CD14-positive monocyte (primary cell): ENCODE results near the gene PRKCA. TPM values are rescaled to one million over a fixed set of nuclear protein-coding genes. Genes with fewer than 3 reads are reported as not detected.

Experiments
- DNase-seq, 3 donors: peaks; one replicate each; pipeline ENCODE4 v3.0.0-alpha.2; 2011 to 2022
- H2AFZ ChIP-seq: 2 replicates; pipeline ENCODE4 v1.6.0; 2012; ENCODE audit warnings: mild to moderate bottlenecking, low read depth, low read length, inconsistent platforms; ENCODE audit not compliant: insufficient read depth, poor library complexity, severe bottlenecking
- H3K27ac ChIP-seq, 2 donors: 1 replicate in 1 of 2; 2 replicates in 1 of 2; pipeline ENCODE4 v1.5.1; 2012 to 2013; ENCODE audit warnings: low read length in 2 of 2, control low read depth in 1 of 2, inconsistent platforms in 1 of 2, low read depth in 1 of 2, mild to moderate bottlenecking in 1 of 2
- H3K27me3 ChIP-seq, 2 donors: one replicate each; pipeline versions ENCODE4 v1.6.0 to v1.6.1; 2011 to 2013; ENCODE audit warnings: low read length in 2 of 2; ENCODE audit not compliant: control insufficient read depth in 2 of 2, insufficient read depth in 2 of 2
- H3K36me3 ChIP-seq, 2 donors: replicated peaks in 1 of 2; 1 replicate in 1 of 2; 2 replicates in 1 of 2; pipeline versions ENCODE4 v1.5.1 to v1.6.1; 2012 to 2013; ENCODE audit warnings: low read length in 2 of 2, control low read depth in 1 of 2, inconsistent platforms in 1 of 2, mild to moderate bottlenecking in 1 of 2; ENCODE audit not compliant: insufficient read depth in 2 of 2, control insufficient read depth in 1 of 2
- H3K4me1 ChIP-seq, 2 donors: 1 replicate in 1 of 2; 2 replicates in 1 of 2; pipeline versions ENCODE4 v1.5.1 to v1.6.1; 2012 to 2013; ENCODE audit warnings: low read length in 2 of 2, control low read depth in 1 of 2, inconsistent platforms in 1 of 2, mild to moderate bottlenecking in 1 of 2, moderate library complexity in 1 of 2; ENCODE audit not compliant: insufficient read depth in 2 of 2, control insufficient read depth in 1 of 2
- H3K4me2 ChIP-seq: replicated peaks from 2 replicates; pipeline ENCODE3; 2012; ENCODE audit warnings: low read length, moderate library complexity, mild to moderate bottlenecking; ENCODE audit not compliant: poor library complexity, severe bottlenecking; ENCODE audit errors: extremely low read depth
- H3K4me3 ChIP-seq, 3 experiments: fragments of 200-600 bp in 1 of 3; sonication (generic) in 1 of 3; replicated peaks in 1 of 3; 1 replicate in 2 of 3; 2 replicates in 1 of 3; pipeline ENCODE4 v1.5.1; 2011 to 2013; ENCODE audit warnings: low read length in 3 of 3, mild to moderate bottlenecking in 3 of 3, control low read depth in 2 of 3, low read depth in 2 of 3, inconsistent platforms in 1 of 3, moderate library complexity in 1 of 3
- H3K79me2 ChIP-seq: 2 replicates; pipeline ENCODE4 v1.6.0; 2012; ENCODE audit warnings: mild to moderate bottlenecking, control low read depth, inconsistent platforms, low read length, moderate library complexity; ENCODE audit not compliant: insufficient read depth
- H3K9ac ChIP-seq: 2 replicates; pipeline ENCODE4 v1.6.0; 2017; ENCODE audit warnings: low read length, mild to moderate bottlenecking; ENCODE audit not compliant: insufficient read depth, poor library complexity, severe bottlenecking
- H3K9me3 ChIP-seq, 2 donors: replicated peaks in 1 of 2; 1 replicate in 1 of 2; 2 replicates in 1 of 2; pipeline versions ENCODE4 v1.5.1 to v1.6.1; 2012 to 2013; ENCODE audit warnings: low read length in 2 of 2, control low read depth in 1 of 2; ENCODE audit not compliant: control insufficient read depth in 1 of 2, insufficient read depth in 1 of 2
- H4K20me1 ChIP-seq: 2 replicates; pipeline ENCODE4 v1.6.0; 2012; ENCODE audit warnings: mild to moderate bottlenecking, low read length, control low read depth, moderate library complexity; ENCODE audit not compliant: insufficient read depth
- H3K27ac Mint-ChIP-seq, 7 donors: one replicate each; pipeline ENCODE4 v1.8.0; 2020; ENCODE audit warnings: mild to moderate bottlenecking in 7 of 7, mixed read lengths in 7 of 7, moderate library complexity in 6 of 7, inconsistent platforms in 2 of 7
- H3K27me3 Mint-ChIP-seq, 3 donors: one replicate each; pipeline ENCODE4 v1.8.0; 2021 to 2022; ENCODE audit warnings: low read depth in 3 of 3, mild to moderate bottlenecking in 3 of 3, mixed read lengths in 3 of 3, moderate library complexity in 3 of 3, inconsistent platforms in 1 of 3
- H3K36me3 Mint-ChIP-seq, 2 donors: one replicate each; pipeline ENCODE4 v1.8.0; 2020; ENCODE audit warnings: mixed read lengths in 2 of 2, inconsistent platforms in 1 of 2, mild to moderate bottlenecking in 1 of 2
- H3K4me1 Mint-ChIP-seq: one replicate; pipeline ENCODE4 v1.8.0; 2020; ENCODE audit warnings: mild to moderate bottlenecking, mixed read lengths
- H3K4me3 Mint-ChIP-seq, 2 donors: one replicate each; pipeline ENCODE4 v1.8.0; 2020; ENCODE audit warnings: mild to moderate bottlenecking in 2 of 2, mixed read lengths in 2 of 2, moderate library complexity in 1 of 2
- H3K9me3 Mint-ChIP-seq, 7 donors: one replicate each; pipeline ENCODE4 v1.8.0; 2020 to 2022; ENCODE audit warnings: mixed read lengths in 7 of 7, mild to moderate bottlenecking in 6 of 7, moderate library complexity in 6 of 7, inconsistent platforms in 2 of 7
- CTCF ChIP-seq: fragments of 200-600 bp; IDR thresholded peaks from one replicate; pipeline ENCODE4 v1.8.0; 2022; ENCODE audit warnings: antibody characterized with exemption, mild to moderate bottlenecking
- WGBS: methylation state at CpG from one replicate; pipeline ENCODE4 v1.1.5; 2013; ENCODE audit warnings: missing lambda C conversion rate; ENCODE audit not compliant: insufficient coverage; 5-methylcytosine and 5-hydroxymethylcytosine counted together
- intact Hi-C, 2 donors: fragments of 100-400 bp; cut with micrococcal nuclease; formaldehyde crosslinking; loops; one replicate each; pipeline versions ENCODE4 v1.15.0 to v1.15.1; 2023
- polyA plus RNA-seq, 3 donors: library from polyadenylated mRNA; depleted of rRNA in 1 of 3; unstranded in 2 of 3; stranded (reverse) in 1 of 3; fragments of 300-500 nt in 2 of 3; fragments of >200 nt in 1 of 3; fragmentation: Illumina TruSeq in 2 of 3; gene quantifications; 1 replicate in 2 of 3; 2 replicates in 1 of 3; pipeline ENCODE4 v1.2.3, GENCODE V29; 2012 to 2021

The PRKCA gene
- polyA plus RNA-seq, 3 donors: 0.22 to 7.1 (median 0.30) TPM

- Histone ChIP-seq H3K9ac (no peak overlapping the region), H4K20me1 (no peaks in the 10 kb centered on the region), H2AFZ (no peak overlapping the region), H3K79me2 (no peaks in the 10 kb centered on the region), H3K9me3 (peaks cover 7 to 8% of the 10 kb centered on the region in 2 donors), H3K27me3 (no peaks in the 10 kb centered on the region), H3K36me3 (no peaks in the 10 kb centered on the region), H3K4me3 (no peak overlapping the region), H3K27ac (no peak overlapping the region), H3K4me2 (no peak overlapping the region), H3K4me1 (no peaks in the 10 kb centered on the region)
- peaks cover 2 to 19% (median 10%) of the 10 kb centered on the region in 7 donors for H3K9me3 Mint-ChIP-seq
- DNase-seq: no peak
- no peak overlapping the region for H3K27ac Mint-ChIP-seq
- H3K4me1 Mint-ChIP-seq: no peaks in the 10 kb centered on the region
- intact Hi-C loops: no loop called here
- WGBS: no CpG with 5 or more reads among the region's 5 CpGs
- H3K27me3 Mint-ChIP-seq: peaks cover 2 to 10% (median 8%) of the 10 kb centered on the region in 3 donors
- no peak overlapping the region for H3K4me3 Mint-ChIP-seq
- H3K36me3 Mint-ChIP-seq: no peaks in the 10 kb centered on the region
- no peak for TF ChIP-seq CTCF
Measured at GRCh38 chr17:66814570-66814969, 512.2 kb downstream of the PRKCA start.

GRCh38 chr17:66817750-66818149 is 515.3 kb downstream of the PRKCA start:
- Mint-ChIP-seq H3K36me3 (no peaks in the 10 kb centered on the region), H3K4me1 (no peaks in the 10 kb centered on the region), H3K27me3 (peaks cover 4 to 8% (median 7%) of the 10 kb centered on the region in 3 donors), H3K27ac (no peak overlapping the region), H3K9me3 (peaks cover 4 to 19% (median 10%) of the 10 kb centered on the region in 7 donors), H3K4me3 (no peak overlapping the region)
- Histone ChIP-seq H2AFZ (no peak overlapping the region), H4K20me1 (no peaks in the 10 kb centered on the region), H3K79me2 (no peaks in the 10 kb centered on the region), H3K4me1 (no peaks in the 10 kb centered on the region), H3K36me3 (no peaks in the 10 kb centered on the region), H3K27me3 (no peaks in the 10 kb centered on the region), H3K9ac (no peak overlapping the region), H3K4me3 (no peak overlapping the region), H3K4me2 (no peak overlapping the region), H3K27ac (no peak overlapping the region), H3K9me3 (peaks cover 7 to 8% of the 10 kb centered on the region in 2 donors)
- no peak for DNase-seq
- WGBS: 100% methylated on average over 1 of the region's 1 CpG
- no peak for TF ChIP-seq CTCF
- intact Hi-C loops: no loop called here
